Suprapubic skin (tissue), 4 donors: ENCODE data around the gene CASKIN2. TPM values are rescaled to one million over a fixed set of nuclear protein-coding genes. Genes with fewer than 3 reads are reported as not detected.

ENCODE experiments used
- DNase-seq, 2 donors: peaks; one replicate each; pipeline ENCODE4 v3.0.0-alpha.2; 2019; ENCODE audit warnings: low spot score in 2 of 2
- H3K27ac ChIP-seq: fragments of 200-600 bp; sonication (generic); one replicate; pipeline ENCODE4 v1.5.1; 2019
- H3K27me3 ChIP-seq: fragments of 200-600 bp; sonication (generic); one replicate; pipeline ENCODE4 v1.5.1; 2019
- H3K36me3 ChIP-seq: fragments of 200-600 bp; sonication (generic); one replicate; pipeline ENCODE4 v1.5.1; 2019
- H3K4me1 ChIP-seq: fragments of 200-600 bp; sonication (generic); one replicate; pipeline ENCODE4 v1.5.1; 2019
- H3K4me3 ChIP-seq: fragments of 200-600 bp; sonication (generic); one replicate; pipeline ENCODE4 v1.5.1; 2019; ENCODE audit warnings: mild to moderate bottlenecking
- H3K9me3 ChIP-seq: fragments of 200-600 bp; sonication (generic); one replicate; pipeline ENCODE4 v1.5.1; 2019
- CTCF ChIP-seq, 2 donors: fragments of 200-600 bp in 1 of 2; fragments of 450-650 bp in 1 of 2; sonication (generic) in 1 of 2; IDR thresholded peaks; one replicate each; pipeline ENCODE4 v1.5.1; 2016 to 2019; ENCODE audit warnings: antibody characterized with exemption in 2 of 2, mild to moderate bottlenecking in 1 of 2, moderate library complexity in 1 of 2
- EP300 ChIP-seq: sonication (generic); formaldehyde crosslinking; IDR thresholded peaks from one replicate; pipeline ENCODE4 v1.6.1; 2017; ENCODE audit warnings: antibody characterized with exemption
- POLR2A ChIP-seq, 2 donors: fragments of 450-650 bp; IDR thresholded peaks; one replicate each; pipeline ENCODE4 v1.6.1; 2017; ENCODE audit warnings: antibody characterized with exemption in 2 of 2, mild to moderate bottlenecking in 2 of 2, moderate library complexity in 2 of 2
- POLR2AphosphoS5 ChIP-seq, 3 donors: sonication (generic); formaldehyde crosslinking; IDR thresholded peaks; one replicate each; pipeline ENCODE4 v1.6.1; 2017; ENCODE audit warnings: antibody characterized with exemption in 3 of 3
- WGBS: methylation state at CpG from one replicate; pipeline ENCODE4 v1.1.5; 2018; 5-methylcytosine and 5-hydroxymethylcytosine counted together
- total RNA-seq, 4 donors: library from RNA; depleted of rRNA; stranded (reverse); fragments of >200 nt; gene quantifications; one replicate each; pipeline ENCODE4 v1.1.0, GENCODE V29; 2016

Gene CASKIN2
- total RNA-seq, 4 donors from 2014 or later, result 18.7 to 25.1 (median 22.1) TPM

DNA sequence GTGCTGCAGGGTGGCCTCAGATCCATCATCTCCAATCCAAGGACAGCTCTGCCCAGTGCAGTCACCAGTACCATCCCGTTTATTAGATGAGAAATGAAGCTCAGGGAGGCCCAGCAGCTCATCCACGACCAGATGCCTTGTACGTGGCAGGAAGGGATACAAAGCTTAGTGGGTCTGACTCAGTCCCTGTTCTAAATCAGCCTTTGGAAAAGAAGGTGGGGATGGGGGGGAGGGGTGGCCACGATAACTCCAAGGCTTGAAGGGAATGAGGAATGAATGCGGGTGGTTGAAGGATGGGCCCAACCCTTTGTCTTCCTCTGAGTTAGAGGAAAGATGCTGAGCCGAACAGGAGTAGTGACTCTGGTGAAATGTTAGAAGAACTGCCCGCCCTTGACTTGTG is 35.9 kb upstream of the CASKIN2 start:
- TF ChIP-seq CTCF (IDR thresholded peaks at IDR 0.05), result no peak
- TF ChIP-seq POLR2A (IDR thresholded peaks at IDR 0.05), result no peak
- no peak for TF ChIP-seq EP300
- no peak for TF ChIP-seq POLR2AphosphoS5 (IDR thresholded peaks at IDR 0.05)
- Histone ChIP-seq H3K27me3 (no peaks in the 10 kb centered on the region), H3K4me3 (no peak overlapping the region), H3K36me3 (no peaks in the 10 kb centered on the region), H3K4me1 (peaks cover 30% of the 10 kb centered on the region), H3K27ac (peak overlapping the region; percentile 91), H3K9me3 (no peaks in the 10 kb centered on the region)
- WGBS, result 83% methylated on average over 7 of the region's 7 CpGs
- no peak for DNase-seq

DNA sequence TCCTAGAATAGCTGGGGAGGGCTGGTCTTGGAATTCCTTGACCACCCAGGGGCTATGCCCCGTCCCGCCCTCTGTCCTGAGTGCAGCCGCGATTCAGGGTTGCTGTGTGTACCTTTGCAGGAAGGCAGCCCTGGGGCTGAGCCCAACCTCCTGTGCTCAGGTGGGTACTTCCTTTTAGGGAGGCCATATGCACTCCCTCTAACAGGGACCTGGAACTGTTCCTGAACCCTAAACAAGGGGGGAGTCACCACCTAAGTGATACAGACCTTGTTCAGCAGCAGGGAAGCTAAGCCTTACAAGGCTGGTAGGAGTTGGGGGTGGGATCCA is 34.8 kb upstream of the CASKIN2 start:
- TF ChIP-seq EP300, result no peak
- TF ChIP-seq POLR2AphosphoS5 (IDR thresholded peaks at IDR 0.05), result peak in 1 of 3 donors; percentile 5
- peak overlapping the region; percentile 91 for H3K27ac ChIP-seq
- 70% methylated on average over 2 of the region's 4 CpGs for WGBS
- H3K9me3 ChIP-seq, result no peaks in the 10 kb centered on the region
- H3K4me3 ChIP-seq, result no peak overlapping the region
- H3K36me3 ChIP-seq, result no peaks in the 10 kb centered on the region
- no peak for DNase-seq
- H3K4me1 ChIP-seq, result peaks cover 35% of the 10 kb centered on the region
- no peaks in the 10 kb centered on the region for H3K27me3 ChIP-seq

DNA sequence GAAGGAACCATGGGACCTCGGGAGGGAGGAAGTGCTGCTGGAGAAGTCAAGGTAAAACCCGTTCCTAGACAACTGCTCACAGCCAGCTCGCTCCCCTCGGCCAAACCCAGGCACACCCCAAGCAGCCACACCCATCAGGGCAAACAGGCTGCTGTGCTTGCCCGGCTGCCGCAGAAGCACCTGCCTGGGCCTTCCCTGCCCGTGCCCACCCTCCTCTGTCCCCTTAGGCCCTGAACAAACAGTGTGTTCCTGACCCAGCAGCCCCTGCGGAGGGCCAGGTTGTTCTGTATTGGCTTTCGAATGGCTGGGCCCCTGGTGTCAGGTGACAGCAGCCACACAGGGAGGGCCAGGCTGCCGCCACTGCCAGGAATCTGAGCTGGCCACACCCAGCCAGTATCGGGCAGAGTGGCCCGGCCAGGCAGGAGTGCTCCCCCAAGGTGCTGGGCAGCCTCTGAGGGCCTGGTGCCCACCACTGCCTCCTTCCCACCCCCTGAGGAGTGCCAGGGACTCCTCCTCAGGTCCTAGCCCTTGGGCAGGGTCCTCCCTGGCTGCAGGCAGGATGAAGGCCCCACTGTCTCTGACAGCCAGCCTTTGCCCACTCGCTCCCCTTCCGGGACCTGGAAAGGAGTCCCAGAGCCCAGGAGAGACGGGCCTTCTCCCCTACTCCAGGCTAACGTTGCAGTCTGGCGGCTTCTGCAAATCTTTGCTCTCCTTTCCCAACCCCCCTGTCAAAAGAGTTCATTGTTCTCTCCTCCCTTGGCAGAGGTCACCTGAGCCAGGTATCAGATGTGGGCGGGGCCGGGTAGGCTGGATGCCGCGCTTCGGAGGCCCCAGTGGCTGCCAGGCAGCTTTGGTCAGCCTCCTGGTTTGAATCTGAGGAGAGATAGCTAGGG is 34.2 kb upstream of the CASKIN2 start:
- TF ChIP-seq POLR2A (IDR thresholded peaks at IDR 0.05) (no peak), EP300 (no peak), CTCF (IDR thresholded peaks at IDR 0.05) (no peak), POLR2AphosphoS5 (IDR thresholded peaks at IDR 0.05) (no peak)
- Histone ChIP-seq H3K36me3 (no peaks in the 10 kb centered on the region), H3K27me3 (no peaks in the 10 kb centered on the region), H3K27ac (peak overlapping the region; percentile 91), H3K4me1 (peaks cover 35% of the 10 kb centered on the region), H3K4me3 (peak overlapping the region; percentile 10), H3K9me3 (no peaks in the 10 kb centered on the region)
- WGBS, result 22% methylated on average over 11 of the region's 22 CpGs
- peak in 1 of 2 donors; percentile 69 for DNase-seq

- TF ChIP-seq CTCF (IDR thresholded peaks at IDR 0.05) (no peak), POLR2AphosphoS5 (IDR thresholded peaks at IDR 0.05) (no peak), POLR2A (IDR thresholded peaks at IDR 0.05) (no peak), EP300 (no peak)
- H3K4me1 ChIP-seq, result peaks cover 35% of the 10 kb centered on the region
- H3K4me3 ChIP-seq, result no peak overlapping the region
- 40% methylated on average over 4 of the region's 5 CpGs for WGBS
- no peaks in the 10 kb centered on the region for H3K27me3 ChIP-seq
- DNase-seq, result peak in 1 of 2 donors; percentile 57
- no peaks in the 10 kb centered on the region for H3K9me3 ChIP-seq
- H3K27ac ChIP-seq, result peak overlapping the region; percentile 91
- no peaks in the 10 kb centered on the region for H3K36me3 ChIP-seq
These were observed 33.5 kb upstream of the CASKIN2 start for GRCh38 chr17:75548813-75549212.

DNA sequence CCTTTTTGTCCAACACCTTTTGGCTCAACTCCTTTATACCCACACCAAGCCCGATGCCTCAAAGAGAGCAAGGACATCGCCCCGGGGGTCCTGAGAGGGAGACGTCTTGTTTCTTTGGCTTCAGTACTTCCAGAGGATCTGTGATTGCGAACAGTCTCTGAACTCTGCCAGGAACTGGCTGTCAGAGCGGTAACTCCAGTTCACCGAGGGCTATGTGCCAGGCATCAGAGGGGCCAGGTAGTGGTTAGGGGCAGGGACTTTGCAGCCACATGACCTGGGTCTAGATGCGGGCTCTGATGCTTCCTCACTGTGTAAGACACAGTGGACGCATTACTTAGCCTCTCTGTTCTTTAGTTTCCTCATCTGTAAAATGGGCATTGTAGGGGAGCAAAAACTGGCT is 31.8 kb upstream of the CASKIN2 start:
- Histone ChIP-seq H3K27me3 (no peaks in the 10 kb centered on the region), H3K36me3 (no peaks in the 10 kb centered on the region), H3K4me1 (peaks cover 35% of the 10 kb centered on the region), H3K27ac (no peak overlapping the region), H3K9me3 (no peaks in the 10 kb centered on the region), H3K4me3 (no peak overlapping the region)
- WGBS, result 42% methylated on average over 9 of the region's 9 CpGs
- no peak for TF ChIP-seq EP300
- no peak for TF ChIP-seq POLR2A (IDR thresholded peaks at IDR 0.05)
- no peak for TF ChIP-seq CTCF (IDR thresholded peaks at IDR 0.05)
- TF ChIP-seq POLR2AphosphoS5 (IDR thresholded peaks at IDR 0.05), result no peak
- peak in 1 of 2 donors; percentile 67 for DNase-seq
